ENCODE results near the gene UQCRHL.

Gene UQCRHL

GRCh38 chr1:15851210-15852035 is 44.0 kb upstream of the UQCRHL start:
- no peak for TF ChIP-seq EZH2phosphoT487 (IDR thresholded peaks at IDR 0.05; ENCODE audit: borderline replicate concordance, low read length)
- TF ChIP-seq CTCF (IDR thresholded peaks at IDR 0.05; ENCODE audit: low read depth, low read length, poor library complexity, severe bottlenecking) = no peak
- Histone ChIP-seq H3K4me2 (ENCODE audit: low read length) (peak overlapping the region; percentile 90), H3F3A (ENCODE audit: control insufficient read depth, insufficient read depth) (peaks cover 20% of the 10 kb centered on the region), H3K4me3 (ENCODE audit: low read length) (peak overlapping the region; percentile 73), H3K79me2 (ENCODE audit: control insufficient read depth, low read length) (peaks cover 96% of the 10 kb centered on the region), H4K20me1 (ENCODE audit: control insufficient read depth, insufficient read depth, low read depth, low read length) (peaks cover 25% of the 10 kb centered on the region), H3K27ac (ENCODE audit: low read depth, low read length) (peak overlapping the region; percentile 64), H3K27me3 (ENCODE audit: control insufficient read depth, low read length) (no peaks in the 10 kb centered on the region), H3K36me3 (ENCODE audit: control insufficient read depth, low read length) (peaks cover 42% of the 10 kb centered on the region), H3K4me1 (ENCODE audit: control insufficient read depth, low read length) (peaks cover 65% of the 10 kb centered on the region), H3K9me2 (replicated peaks; ENCODE audit: control insufficient read depth, low read length) (no peaks in the 10 kb centered on the region), H3K9me3 (ENCODE audit: control insufficient read depth, insufficient read depth, low read length) (no peaks in the 10 kb centered on the region)

- Histone ChIP-seq H3K27ac (ENCODE audit: low read depth, low read length) (peak overlapping the region; percentile 98), H3K79me2 (ENCODE audit: control insufficient read depth, low read length) (peaks cover 94% of the 10 kb centered on the region), H3K4me2 (ENCODE audit: low read length) (peak overlapping the region; percentile 90), H3K4me3 (ENCODE audit: low read length) (peak overlapping the region; percentile 73), H3K9me2 (replicated peaks; ENCODE audit: control insufficient read depth, low read length) (no peaks in the 10 kb centered on the region), H3K36me3 (ENCODE audit: control insufficient read depth, low read length) (peaks cover 42% of the 10 kb centered on the region), H4K20me1 (ENCODE audit: control insufficient read depth, insufficient read depth, low read depth, low read length) (peaks cover 25% of the 10 kb centered on the region), H3K27me3 (ENCODE audit: control insufficient read depth, low read length) (no peaks in the 10 kb centered on the region), H3K9me3 (ENCODE audit: control insufficient read depth, insufficient read depth, low read length) (no peaks in the 10 kb centered on the region), H3K4me1 (ENCODE audit: control insufficient read depth, low read length) (peaks cover 67% of the 10 kb centered on the region), H3F3A (ENCODE audit: control insufficient read depth, insufficient read depth) (peaks cover 28% of the 10 kb centered on the region)
- TF ChIP-seq CTCF (IDR thresholded peaks at IDR 0.05; ENCODE audit: low read depth, low read length, poor library complexity, severe bottlenecking) = no peak
- no peak for TF ChIP-seq EZH2phosphoT487 (IDR thresholded peaks at IDR 0.05; ENCODE audit: borderline replicate concordance, low read length)
These were observed 43.1 kb upstream of the UQCRHL start for GRCh38 chr1:15850471-15851001.

- TF ChIP-seq CTCF (IDR thresholded peaks at IDR 0.05; ENCODE audit: low read depth, low read length, poor library complexity, severe bottlenecking) (no peak), EZH2phosphoT487 (IDR thresholded peaks at IDR 0.05; ENCODE audit: borderline replicate concordance, low read length) (no peak)
- H3K27me3 ChIP-seq (ENCODE audit: control insufficient read depth, low read length) = no peaks in the 10 kb centered on the region
- peaks cover 19% of the 10 kb centered on the region for H4K20me1 ChIP-seq (ENCODE audit: control insufficient read depth, insufficient read depth, low read depth, low read length)
- peaks cover 35% of the 10 kb centered on the region for H3F3A ChIP-seq (ENCODE audit: control insufficient read depth, insufficient read depth)
- peak overlapping the region; percentile 73 for H3K4me3 ChIP-seq (ENCODE audit: low read length)
- peaks cover 67% of the 10 kb centered on the region for H3K4me1 ChIP-seq (ENCODE audit: control insufficient read depth, low read length)
- H3K27ac ChIP-seq (ENCODE audit: low read depth, low read length) = peak overlapping the region; percentile 98
- peak overlapping the region; percentile 90 for H3K4me2 ChIP-seq (ENCODE audit: low read length)
- H3K79me2 ChIP-seq (ENCODE audit: control insufficient read depth, low read length) = peaks cover 94% of the 10 kb centered on the region
- H3K36me3 ChIP-seq (ENCODE audit: control insufficient read depth, low read length) = peaks cover 40% of the 10 kb centered on the region
- no peaks in the 10 kb centered on the region for H3K9me3 ChIP-seq (ENCODE audit: control insufficient read depth, insufficient read depth, low read length)
- H3K9me2 ChIP-seq (replicated peaks; ENCODE audit: control insufficient read depth, low read length) = no peaks in the 10 kb centered on the region
These were observed 42.4 kb upstream of the UQCRHL start for GRCh38 chr1:15849775-15850324.
